Endothelial cell of umbilical vein (primary cell): ENCODE measurements around the gene KCNIP3. TPM values are rescaled to one million over a fixed set of nuclear protein-coding genes. Genes with fewer than 3 reads are reported as not detected.

Source experiments
- BruUV-seq: library from RNA; stranded (reverse); fragments of 400-500 nt; replicated peaks from 2 replicates; lab custom pipeline; 2021; lab: Mats Ljungman, UMichigan
- CTCF ChIA-PET: fragments of 300-600, 350-600 bp; sonication (Branson Sonifier 250); formaldehyde crosslinking; loops from one replicate; lab custom pipeline; 2021; ENCODE audit warnings: antibody characterized with exemption, inconsistent platforms; lab: Charles Lee
- POLR2A ChIA-PET: fragments of 300-600, 350-600 bp; sonication (Branson Sonifier 250); formaldehyde crosslinking; loops from one replicate; lab custom pipeline; 2021; ENCODE audit warnings: antibody characterized with exemption, inconsistent platforms; lab: Charles Lee
- DNase-seq: peaks from one replicate; pipeline ENCODE4 v3.0.0-alpha.2; 2011; ENCODE audit warnings: low read depth, low spot score
- FAIRE-seq: peaks from 2 replicates; lab custom pipeline; 2011; peaks lifted over from hg19 to GRCh38; lab: Jason Lieb, UNC
- H2AFZ ChIP-seq: 2 replicates; pipeline ENCODE4 v1.6.0; 2012; ENCODE audit warnings: low read depth, low read length, control low read depth, inconsistent platforms
- H3K27ac ChIP-seq: 2 replicates; pipeline ENCODE4 v1.5.1; 2011; ENCODE audit warnings: low read depth, mild to moderate bottlenecking, control low read depth, low read length, moderate library complexity; ENCODE audit not compliant: insufficient read depth
- H3K27me3 ChIP-seq, 2 experiments: 2 replicates each; pipeline versions ENCODE4 v1.6.0 to v1.6.1; 2011; ENCODE audit warnings: low read length in 2 of 2, mixed read lengths in 1 of 2; ENCODE audit not compliant: control insufficient read depth in 2 of 2, insufficient read depth in 2 of 2
- H3K36me3 ChIP-seq, 2 experiments: 2 replicates in 1 of 2; 3 replicates in 1 of 2; pipeline ENCODE4 v1.5.1; 2011; ENCODE audit warnings: low read length in 2 of 2, mild to moderate bottlenecking in 1 of 2, moderate library complexity in 1 of 2; ENCODE audit not compliant: control insufficient read depth in 2 of 2, insufficient read depth in 2 of 2; ENCODE audit errors: extremely low read depth in 1 of 2
- H3K4me1 ChIP-seq: 3 replicates; pipeline ENCODE4 v1.5.1; 2011; ENCODE audit warnings: mild to moderate bottlenecking, low read length; ENCODE audit not compliant: control insufficient read depth, insufficient read depth; ENCODE audit errors: extremely low read depth
- H3K4me2 ChIP-seq: 2 replicates; pipeline ENCODE4 v1.6.1; 2011; ENCODE audit warnings: low read length, control low read depth, mixed read lengths; ENCODE audit not compliant: insufficient read depth
- H3K4me3 ChIP-seq, 3 experiments: fragments of 200-600 bp in 1 of 3; sonication (generic), shearing (Covaris generic) in 1 of 3; replicated peaks in 1 of 3; 2 replicates each; pipeline ENCODE4 v1.5.1; 2011 to 2016; ENCODE audit warnings: control low read depth in 3 of 3, low read length in 3 of 3, mild to moderate bottlenecking in 2 of 3, inconsistent platforms in 1 of 3, low read depth in 1 of 3, moderate library complexity in 1 of 3; ENCODE audit not compliant: insufficient read depth in 1 of 3
- H3K79me2 ChIP-seq: 2 replicates; pipeline ENCODE4 v1.6.0; 2012; ENCODE audit warnings: low read length, inconsistent platforms; ENCODE audit not compliant: control insufficient read depth, insufficient read depth
- H3K9ac ChIP-seq: replicated peaks from 2 replicates; pipeline ENCODE3; 2011; ENCODE audit warnings: low read length, control low read depth; ENCODE audit not compliant: insufficient read depth; ENCODE audit errors: extremely low read depth
- H3K9me1 ChIP-seq: replicated peaks from 3 replicates; pipeline ENCODE4 v1.6.0; 2011; ENCODE audit warnings: mild to moderate bottlenecking, low read length; ENCODE audit not compliant: control insufficient read depth, insufficient read depth; ENCODE audit errors: extremely low read depth
- H3K9me3 ChIP-seq: replicated peaks from 2 replicates; pipeline ENCODE4 v1.5.1; 2012; ENCODE audit warnings: low read length, inconsistent platforms; ENCODE audit not compliant: control insufficient read depth, insufficient read depth
- H4K20me1 ChIP-seq: replicated peaks from 2 replicates; pipeline ENCODE3; 2011; ENCODE audit warnings: mild to moderate bottlenecking, low read length; ENCODE audit not compliant: control insufficient read depth, insufficient read depth; ENCODE audit errors: extremely low read depth
- EZH2 ChIP-seq: IDR thresholded peaks from 2 replicates; pipeline ENCODE4 v1.6.1; 2012; ENCODE audit warnings: borderline replicate concordance, low read depth, mild to moderate bottlenecking, moderate library complexity, low read length, inconsistent platforms; ENCODE audit not compliant: severe bottlenecking
- FOS ChIP-seq: IDR thresholded peaks from 2 replicates; pipeline ENCODE4 v1.6.1; 2011; ENCODE audit warnings: mild to moderate bottlenecking, low read length, moderate library complexity, borderline replicate concordance; ENCODE audit not compliant: insufficient read depth
- GATA2 ChIP-seq: IDR thresholded peaks from 2 replicates; pipeline ENCODE4 v1.7.0; 2011; ENCODE audit warnings: low read depth, mild to moderate bottlenecking, moderate library complexity, mixed read lengths, low read length; ENCODE audit not compliant: insufficient read length, insufficient read depth
- JUN ChIP-seq: IDR thresholded peaks from 2 replicates; pipeline ENCODE4 v1.6.1; 2011; ENCODE audit warnings: borderline replicate concordance, low read depth; ENCODE audit not compliant: insufficient read length, insufficient read depth
- MYC ChIP-seq: IDR thresholded peaks from one replicate; pipeline ENCODE4 v1.6.1; 2011; ENCODE audit warnings: mild to moderate bottlenecking, low read depth, low read length
- POLR2A ChIP-seq: IDR thresholded peaks from 2 replicates; pipeline ENCODE4 v1.6.1; 2012; ENCODE audit warnings: low read depth, mild to moderate bottlenecking, control low read depth, low read length
- POLR2AphosphoS5 ChIP-seq: IDR thresholded peaks from 2 replicates; pipeline ENCODE4 v1.6.1; 2012; ENCODE audit warnings: low read depth, mild to moderate bottlenecking, control low read depth, low read length, moderate library complexity; ENCODE audit not compliant: insufficient read depth
- dilution Hi-C: fragments of 300-500 bp; cut with MboI; formaldehyde crosslinking; loops from one replicate; pipeline ENCODE4 v1.15.0; 2019; ENCODE audit warnings: low sequenced_read_pairs; ENCODE audit not compliant: extremely low pct_ligation_motif_present
- intact Hi-C: fragments of 100-400 bp; cut with micrococcal nuclease; formaldehyde crosslinking; loops from one replicate; pipeline ENCODE4 v1.10.0; 2022
- polyA plus RNA-seq, 4 experiments: library from polyadenylated mRNA; depleted of rRNA in 3 of 4; stranded (reverse) in 3 of 4; unstranded in 1 of 4; fragments of >200 nt; gene quantifications; 2 replicates each; pipeline versions ENCODE4 v1.2.1 to v1.2.3, GENCODE V29; 2011 to 2012; ENCODE audit warnings: missing spikeins in 1 of 4
- total RNA-seq: library from RNA; stranded (reverse); gene quantifications from 2 replicates; pipeline ENCODE4 v1.2.3, GENCODE V29; 2021
- TF ChIP-seq, protein P1 (sequence below), 2 donors: IDR thresholded peaks; 1 replicate in 1 of 2; 2 replicates in 1 of 2; pipeline ENCODE4 v1.5.1; 2011; ENCODE audit warnings: low read length in 2 of 2, mild to moderate bottlenecking in 2 of 2, moderate library complexity in 2 of 2, control low read depth in 1 of 2, inconsistent platforms in 1 of 2, low read depth in 1 of 2; ENCODE audit not compliant: insufficient read depth in 1 of 2; ENCODE audit errors: extremely low read depth in 1 of 2
- TF ChIP-seq, protein P2 (sequence below): IDR thresholded peaks from 2 replicates; pipeline ENCODE4 v1.6.1; 2011; ENCODE audit not compliant: insufficient read depth, insufficient read length

The KCNIP3 gene
- total and polyA plus RNA-seq, 2 donors (not counting 3 experiments of a cell fraction or from before 2014, with no cell fraction given), result 0.12 to 0.62 TPM

DNA sequence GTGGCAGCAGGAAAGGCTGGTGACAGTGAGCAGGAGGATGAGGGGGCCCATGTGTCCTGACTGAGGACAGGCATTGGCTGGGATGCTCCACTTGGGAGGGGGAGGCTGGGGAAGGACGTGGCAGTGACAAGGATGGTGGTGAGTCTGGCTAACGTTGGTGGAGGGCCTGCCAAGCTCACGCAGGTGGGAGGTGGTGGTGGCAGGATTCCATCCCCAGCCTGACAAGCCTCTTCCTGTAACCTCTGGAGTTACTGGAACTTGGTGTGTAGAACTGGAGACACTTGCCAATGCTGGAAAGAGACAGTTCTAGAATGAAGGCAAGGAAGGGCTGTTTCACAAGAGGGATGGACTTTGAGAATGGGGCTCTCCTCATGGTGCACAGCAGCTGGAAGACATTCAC lies 14.7 kb upstream of the KCNIP3 start:
- no TSS peak for BruUV-seq
- CTCF ChIA-PET, result no interaction called here

More for the DNA sequence above, 14.7 kb upstream of the KCNIP3 start:
- H2AFZ ChIP-seq, result no peak overlapping the region
- H3K4me2 ChIP-seq, result no peak overlapping the region
- no peaks in the 10 kb centered on the region for H3K9me3 ChIP-seq
- H3K36me3 ChIP-seq, result no peaks in the 10 kb centered on the region
- no peaks in the 10 kb centered on the region for H4K20me1 ChIP-seq
- DNase-seq (no peak), FAIRE-seq (no peak)
- no peak for TF ChIP-seq GATA2
- TF ChIP-seq, protein P1, sequence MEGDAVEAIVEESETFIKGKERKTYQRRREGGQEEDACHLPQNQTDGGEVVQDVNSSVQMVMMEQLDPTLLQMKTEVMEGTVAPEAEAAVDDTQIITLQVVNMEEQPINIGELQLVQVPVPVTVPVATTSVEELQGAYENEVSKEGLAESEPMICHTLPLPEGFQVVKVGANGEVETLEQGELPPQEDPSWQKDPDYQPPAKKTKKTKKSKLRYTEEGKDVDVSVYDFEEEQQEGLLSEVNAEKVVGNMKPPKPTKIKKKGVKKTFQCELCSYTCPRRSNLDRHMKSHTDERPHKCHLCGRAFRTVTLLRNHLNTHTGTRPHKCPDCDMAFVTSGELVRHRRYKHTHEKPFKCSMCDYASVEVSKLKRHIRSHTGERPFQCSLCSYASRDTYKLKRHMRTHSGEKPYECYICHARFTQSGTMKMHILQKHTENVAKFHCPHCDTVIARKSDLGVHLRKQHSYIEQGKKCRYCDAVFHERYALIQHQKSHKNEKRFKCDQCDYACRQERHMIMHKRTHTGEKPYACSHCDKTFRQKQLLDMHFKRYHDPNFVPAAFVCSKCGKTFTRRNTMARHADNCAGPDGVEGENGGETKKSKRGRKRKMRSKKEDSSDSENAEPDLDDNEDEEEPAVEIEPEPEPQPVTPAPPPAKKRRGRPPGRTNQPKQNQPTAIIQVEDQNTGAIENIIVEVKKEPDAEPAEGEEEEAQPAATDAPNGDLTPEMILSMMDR (IDR thresholded peaks at IDR 0.05; ENCODE audit: extremely low read depth in 1 of 2, insufficient read depth in 1 of 2, low read depth in 1 of 2, low read length in 2 of 2), result no peak
- TF ChIP-seq, protein P2, sequence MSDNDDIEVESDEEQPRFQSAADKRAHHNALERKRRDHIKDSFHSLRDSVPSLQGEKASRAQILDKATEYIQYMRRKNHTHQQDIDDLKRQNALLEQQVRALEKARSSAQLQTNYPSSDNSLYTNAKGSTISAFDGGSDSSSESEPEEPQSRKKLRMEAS, result no peak
- TF ChIP-seq EZH2, result no peak
- TF ChIP-seq POLR2A, result no peak
- no peak for TF ChIP-seq JUN
- TF ChIP-seq POLR2AphosphoS5, result no peak
- TF ChIP-seq MYC, result no peak
- TF ChIP-seq FOS, result no peak
- H3K27ac ChIP-seq, result no peak overlapping the region
- dilution Hi-C loops, result no loop called here
- H3K4me3 ChIP-seq, result no peak overlapping the region
- no peaks in the 10 kb centered on the region for H3K79me2 ChIP-seq
- POLR2A ChIA-PET, result no interaction called here
- no peak overlapping the region for H3K9ac ChIP-seq
- H3K9me1 ChIP-seq, result no peaks in the 10 kb centered on the region
- no peaks in the 10 kb centered on the region for H3K4me1 ChIP-seq
- intact Hi-C loops, result no loop called here
- H3K27me3 ChIP-seq, result no peaks in the 10 kb centered on the region
